DMS53 treated with DMSO at 0.1 percent for 48 hours (cell line): ENCODE results near the gene HDAC4.

Source experiments
- DNase-seq: peaks from one replicate; lab custom pipeline; 2025; ENCODE audit not compliant: unreplicated experiment; lab: John Stamatoyannopoulos, UW

The HDAC4 gene

DNA sequence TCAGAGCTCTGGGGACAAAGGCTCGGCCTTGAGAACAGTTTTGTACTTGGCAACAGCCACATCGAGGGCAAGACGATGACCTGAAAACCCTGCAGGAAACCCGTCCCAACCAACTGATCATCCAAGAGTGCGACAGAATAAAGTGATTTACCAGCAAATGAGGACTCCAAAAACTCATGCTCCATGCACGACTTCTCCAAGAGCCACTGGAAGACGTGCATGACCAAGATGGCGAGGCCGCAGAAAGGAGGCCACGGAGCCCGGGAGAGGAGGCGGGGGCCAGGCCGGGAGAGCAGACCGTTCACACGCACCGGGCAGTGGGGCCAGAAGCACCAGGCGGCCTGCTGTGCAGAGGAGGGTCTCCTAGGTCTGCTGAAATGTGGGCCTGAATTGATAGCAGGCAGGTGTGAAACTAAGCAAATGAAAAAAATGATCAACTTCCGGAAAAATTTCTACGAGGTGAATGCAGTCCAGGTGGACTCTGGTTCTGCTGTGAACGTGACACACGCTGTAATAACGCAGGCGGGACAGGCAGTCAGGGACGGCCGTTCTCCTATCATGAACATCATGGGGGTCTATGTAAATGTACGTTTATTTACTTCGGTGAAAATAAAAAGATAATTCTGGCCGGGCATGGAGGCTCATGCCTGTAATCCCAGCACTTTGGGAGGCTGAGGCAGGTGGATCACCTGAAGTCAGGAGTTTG is 252.2 kb downstream of the HDAC4 start:
- no peak for DNase-seq

- DNase-seq: no peak
Observed at GRCh38 chr2:239147376-239147775, 253.4 kb downstream of the HDAC4 start.

- DNase-seq: no peak
Observed at GRCh38 chr2:239146741-239147181, 254.1 kb downstream of the HDAC4 start.

- no peak for DNase-seq
Observed at GRCh38 chr2:239146011-239146641, 254.7 kb downstream of the HDAC4 start.

GRCh38 chr2:239145601-239146000 is 255.2 kb downstream of the HDAC4 start:
- DNase-seq: no peak

DNA sequence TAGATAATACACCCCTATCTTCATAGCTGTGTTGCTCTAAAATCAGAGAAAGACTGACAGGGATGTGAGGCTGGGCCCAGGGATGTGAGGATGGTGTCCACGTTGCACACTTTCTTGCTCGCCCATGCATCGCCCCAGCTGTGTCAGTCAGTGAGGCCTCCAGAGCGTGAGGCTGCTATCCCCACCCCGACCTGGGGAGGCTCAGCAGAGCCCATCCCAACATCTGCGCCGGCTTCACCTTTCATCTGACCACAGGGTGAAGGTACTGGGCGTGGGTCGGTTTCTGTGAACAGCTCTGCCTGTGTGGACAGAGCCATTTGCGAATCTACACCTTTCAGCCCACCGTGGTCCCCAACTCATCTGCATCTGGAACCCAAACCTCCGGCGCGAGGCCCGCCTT is 255.7 kb downstream of the HDAC4 start:
- no peak for DNase-seq

- no peak for DNase-seq
Observed at GRCh38 chr2:239144713-239144999, 256.2 kb downstream of the HDAC4 start.

DNA sequence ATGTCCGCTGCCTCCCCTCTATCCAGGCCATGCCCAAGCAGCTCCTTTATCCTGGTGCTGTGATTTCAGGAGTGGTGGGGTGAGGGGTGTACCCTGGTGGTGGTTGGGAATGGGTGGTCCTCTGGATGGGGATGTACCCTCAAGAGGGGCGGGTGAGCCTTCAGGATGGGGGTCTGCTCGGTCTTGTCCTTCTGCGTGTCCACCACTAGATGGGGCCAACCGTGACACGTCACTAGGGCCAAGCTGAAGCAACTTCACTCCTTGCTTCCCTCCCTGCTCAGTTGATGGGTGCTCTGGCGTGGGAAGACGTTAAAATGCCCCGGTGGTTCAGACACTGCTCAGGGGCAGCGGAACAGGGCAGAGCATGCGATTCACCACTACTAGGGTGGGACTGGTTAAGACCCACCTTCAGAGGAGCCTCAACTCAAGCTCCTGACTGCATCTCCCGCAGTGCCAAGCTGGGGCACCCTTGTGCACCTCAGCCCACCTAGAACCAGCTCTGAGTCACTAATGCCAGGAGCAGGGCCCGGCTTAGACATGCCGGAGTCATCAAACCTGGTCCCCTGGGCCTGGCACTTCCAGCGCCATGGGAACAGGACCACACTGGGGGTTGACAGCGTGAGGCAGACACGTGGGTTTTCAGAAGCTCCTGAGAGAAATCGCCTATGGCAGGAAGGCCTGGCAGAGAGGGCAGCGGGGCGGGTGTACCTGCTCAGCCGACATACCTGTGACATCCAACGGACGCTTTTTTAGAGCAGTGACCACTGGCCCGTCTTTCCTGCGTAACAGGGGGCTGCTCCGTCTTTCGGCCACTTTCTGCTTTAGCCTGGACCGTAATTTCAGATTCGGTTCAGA is 256.7 kb downstream of the HDAC4 start:
- no peak for DNase-seq

GRCh38 chr2:239142806-239143205 is 258.0 kb downstream of the HDAC4 start:
- no peak for DNase-seq

GRCh38 chr2:239142296-239142695 is 258.5 kb downstream of the HDAC4 start:
- no peak for DNase-seq

GRCh38 chr2:239141021-239141760 is 259.6 kb downstream of the HDAC4 start:
- no peak for DNase-seq

- DNase-seq: no peak
Observed at GRCh38 chr2:239140346-239141020, 260.3 kb downstream of the HDAC4 start.

GRCh38 chr2:239139566-239139965 is 261.3 kb downstream of the HDAC4 start:
- DNase-seq: no peak

GRCh38 chr2:239139101-239139500 is 261.7 kb downstream of the HDAC4 start:
- no peak for DNase-seq

DNA sequence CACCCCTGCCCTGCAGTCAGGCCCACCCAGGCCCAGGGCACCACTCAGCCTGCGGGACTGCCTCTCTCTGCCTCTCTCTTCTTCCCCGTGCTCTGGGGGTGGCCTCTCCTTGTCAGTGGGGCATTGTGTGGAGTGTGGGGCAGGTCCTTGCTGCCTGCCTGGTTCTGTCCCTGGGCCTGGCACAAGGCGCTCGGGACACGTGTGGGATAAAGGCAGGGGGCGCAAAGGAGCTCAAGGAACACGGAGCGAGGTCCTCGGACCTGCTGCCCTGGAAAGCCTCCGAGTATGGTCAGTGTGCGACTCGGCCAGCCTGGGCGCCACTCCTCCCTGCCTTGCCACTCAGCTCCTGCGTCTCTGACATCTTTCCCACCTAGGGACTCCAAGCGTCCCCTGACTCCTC is 262.2 kb downstream of the HDAC4 start:
- DNase-seq: no peak

GRCh38 chr2:239137898-239138283 is 262.9 kb downstream of the HDAC4 start:
- DNase-seq: no peak

DNA sequence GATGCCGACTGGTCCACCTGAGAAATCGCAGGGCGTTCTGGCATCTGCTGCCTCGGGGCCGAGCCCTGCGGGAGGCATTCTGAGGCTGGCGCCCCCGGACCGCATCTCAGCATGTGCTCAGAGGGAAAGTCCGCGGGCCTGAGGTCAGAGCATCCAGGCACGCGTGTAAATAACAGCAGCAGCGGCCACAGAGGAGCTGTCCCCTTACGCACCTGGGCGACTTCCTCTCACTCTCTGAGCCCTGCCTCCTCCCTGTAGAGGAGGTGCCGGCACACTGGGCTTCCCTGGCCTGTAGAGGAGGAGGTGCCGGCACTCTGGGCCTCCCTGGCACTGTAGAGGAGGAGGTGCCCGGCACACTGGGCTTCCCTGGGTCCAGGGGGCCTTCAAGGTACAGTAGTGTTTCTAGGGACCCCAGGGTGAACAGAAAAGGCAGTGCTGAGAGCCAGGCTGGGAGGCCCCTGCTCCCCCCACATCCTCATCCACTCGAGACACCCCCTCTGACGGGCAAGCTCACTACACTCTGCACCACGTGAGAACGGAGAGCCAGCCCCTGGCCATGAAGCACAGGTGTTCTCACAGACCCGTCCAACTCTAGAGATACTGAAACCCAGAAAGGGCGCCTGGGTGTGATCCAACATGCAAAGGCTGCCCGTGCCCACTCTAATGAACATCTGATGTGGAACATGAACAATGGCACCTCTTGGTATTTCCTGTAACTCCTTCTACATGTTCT is 263.5 kb downstream of the HDAC4 start:
- DNase-seq: no peak

- DNase-seq: no peak
Observed at GRCh38 chr2:239136762-239137161, 264.1 kb downstream of the HDAC4 start.

- DNase-seq: no peak
Observed at GRCh38 chr2:239136203-239136602, 264.6 kb downstream of the HDAC4 start.

GRCh38 chr2:239135531-239135930 is 265.3 kb downstream of the HDAC4 start:
- DNase-seq: no peak
